HG02884 (cell line): ENCODE results near the gene MED15.

Source experiments
- ATAC-seq: cut with Tn5 transposase; IDR thresholded peaks from one replicate; pipeline ENCODE4 v1.9.1; 2021; ENCODE audit warnings: mild to moderate bottlenecking, moderate library complexity; ENCODE audit not compliant: unreplicated experiment

MED15 gene

GRCh38 chr22:20568502-20569058, 61.2 kb downstream of the MED15 start:
- ATAC-seq: no peak

GRCh38 chr22:20569059-20570058, 61.9 kb downstream of the MED15 start:
- ATAC-seq: no peak

GRCh38 chr22:20571078-20571503, 63.7 kb downstream of the MED15 start:
- no peak for ATAC-seq

- ATAC-seq: no peak
Measured at GRCh38 chr22:20571531-20572007, 64.2 kb downstream of the MED15 start.

- ATAC-seq: no peak
Measured at GRCh38 chr22:20572132-20572802, 64.9 kb downstream of the MED15 start.

- no peak for ATAC-seq
Measured at GRCh38 chr22:20573176-20573832, 65.9 kb downstream of the MED15 start.

- ATAC-seq: no peak
Measured at GRCh38 chr22:20573833-20574615, 66.6 kb downstream of the MED15 start.

GRCh38 chr22:20574920-20575353, 67.5 kb downstream of the MED15 start:
- ATAC-seq: no peak

GRCh38 chr22:20575724-20576444, 68.5 kb downstream of the MED15 start:
- ATAC-seq: no peak

- no peak for ATAC-seq
Measured at GRCh38 chr22:20576445-20576816, 69.0 kb downstream of the MED15 start.

GRCh38 chr22:20577045-20577444, 69.6 kb downstream of the MED15 start:
- no peak for ATAC-seq

GRCh38 chr22:20577549-20577975, 70.2 kb downstream of the MED15 start:
- ATAC-seq: no peak

GRCh38 chr22:20578192-20578591, 70.8 kb downstream of the MED15 start:
- no peak for ATAC-seq

- no peak for ATAC-seq
Measured at GRCh38 chr22:20578707-20579106, 71.3 kb downstream of the MED15 start.

- ATAC-seq: no peak
Measured at GRCh38 chr22:20579273-20580120, 72.1 kb downstream of the MED15 start.

GRCh38 chr22:20580179-20580578, 72.8 kb downstream of the MED15 start:
- no peak for ATAC-seq

GRCh38 chr22:20580611-20581502, 73.4 kb downstream of the MED15 start:
- ATAC-seq: no peak
